HG02610 (cell line): ENCODE results near the gene ZMYM3.
"Not testable (repeated sequence)": the region's sequence is repeated elsewhere in the genome, so short reads cannot be mapped to it uniquely, and the experiment has no call there.

Source experiments
- ATAC-seq: cut with Tn5 transposase; IDR thresholded peaks from one replicate; pipeline ENCODE4 v1.9.1; 2021; ENCODE audit warnings: mild to moderate bottlenecking, moderate library complexity; ENCODE audit not compliant: unreplicated experiment

Gene ZMYM3

GRCh38 chrX:71254092-71254963, at the start of gene ZMYM3:
ZMYM3 (minus strand) TSS chrX:71254140; CDS start chrX:71253255, 885 bp downstream.
- peak; percentile 86 for ATAC-seq

DNA sequence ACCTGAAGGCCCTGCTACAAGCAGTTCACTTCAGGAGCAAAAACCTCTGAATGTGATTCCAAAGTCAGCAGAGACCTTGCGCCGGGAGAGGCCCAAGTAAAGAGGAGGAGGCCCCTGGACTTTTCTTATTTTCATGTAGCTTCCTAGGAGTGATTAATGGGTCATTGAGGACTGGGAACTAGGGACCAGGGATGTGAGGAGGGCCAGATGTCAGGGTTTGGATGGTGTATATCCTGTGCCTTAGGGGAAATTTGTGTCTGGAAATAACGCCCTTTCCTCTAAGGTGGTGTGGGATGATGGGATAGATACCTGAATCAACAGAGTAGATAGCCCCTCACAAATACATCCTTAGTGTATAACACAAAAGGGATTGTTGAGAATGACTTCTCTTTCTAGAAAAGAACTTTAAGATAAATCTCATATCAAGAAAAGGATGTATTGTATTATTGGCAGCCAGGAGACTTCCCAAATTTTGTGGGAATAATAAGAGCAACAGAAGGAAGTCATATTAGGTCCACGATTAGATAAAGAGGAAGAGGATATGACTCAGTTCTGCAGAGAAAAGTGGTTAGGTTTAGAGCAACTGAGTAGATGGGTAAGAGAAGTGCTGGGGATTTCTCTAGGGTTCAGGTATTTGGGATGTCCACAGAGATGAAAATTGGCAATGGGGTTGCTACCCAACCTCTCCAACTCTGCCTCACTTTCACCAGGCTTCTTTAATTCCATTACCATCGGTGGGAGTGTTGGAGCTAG, 48.7 kb upstream of the ZMYM3 start:
- ATAC-seq: no peak

- ATAC-seq: no peak
Observed at GRCh38 chrX:71301195-71301924, 47.4 kb upstream of the ZMYM3 start, which contains the start of gene ITGB1BP2. ITGB1BP2 (plus strand) TSS chrX:71301750; CDS start chrX:71301807, 57 bp downstream.

DNA sequence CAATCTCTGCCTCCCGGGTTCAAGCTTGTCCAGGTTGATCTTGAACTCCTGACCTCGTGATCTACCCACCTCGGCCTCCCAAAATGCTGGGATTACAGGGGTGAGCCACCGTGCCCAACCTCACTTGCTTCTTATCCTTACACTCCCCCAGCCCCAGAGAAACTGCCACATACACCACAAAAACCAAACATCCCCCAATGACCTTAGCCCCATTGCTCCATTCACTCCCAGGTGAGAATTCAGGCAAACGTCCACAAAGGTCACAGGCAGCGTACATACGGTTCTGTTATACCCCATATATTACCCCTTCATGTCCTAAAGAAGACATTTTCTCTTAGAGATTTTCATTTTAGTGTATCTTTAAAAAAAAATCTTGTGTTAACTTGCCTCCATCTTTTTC, 46.6 kb upstream of the ZMYM3 start:
- not testable (repeated sequence) for ATAC-seq

DNA sequence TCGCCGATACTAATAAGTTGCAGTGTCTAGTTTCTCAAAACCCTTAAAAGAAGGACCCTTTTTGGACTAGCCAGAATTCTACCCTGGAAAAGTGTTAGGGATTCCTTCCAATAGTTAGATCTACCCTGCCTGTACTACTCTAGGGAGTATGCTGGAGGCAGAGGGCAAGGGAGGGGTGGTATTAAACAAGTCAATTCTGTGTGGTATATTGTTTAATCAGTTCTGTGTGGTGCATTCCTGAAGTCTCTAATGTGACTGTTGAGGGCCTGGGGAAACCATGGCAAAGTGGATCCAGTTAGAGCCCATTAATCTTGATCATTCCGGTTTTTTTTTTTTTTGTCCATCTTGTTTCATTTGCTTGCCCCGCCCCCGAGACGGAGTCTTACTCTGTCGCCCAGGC, 46.1 kb upstream of the ZMYM3 start:
- not testable (repeated sequence) for ATAC-seq

- ATAC-seq: no peak
Observed at GRCh38 chrX:71298119-71298518, 44.2 kb upstream of the ZMYM3 start.

GRCh38 chrX:71296806-71297205, 42.9 kb upstream of the ZMYM3 start:
- no peak for ATAC-seq

DNA sequence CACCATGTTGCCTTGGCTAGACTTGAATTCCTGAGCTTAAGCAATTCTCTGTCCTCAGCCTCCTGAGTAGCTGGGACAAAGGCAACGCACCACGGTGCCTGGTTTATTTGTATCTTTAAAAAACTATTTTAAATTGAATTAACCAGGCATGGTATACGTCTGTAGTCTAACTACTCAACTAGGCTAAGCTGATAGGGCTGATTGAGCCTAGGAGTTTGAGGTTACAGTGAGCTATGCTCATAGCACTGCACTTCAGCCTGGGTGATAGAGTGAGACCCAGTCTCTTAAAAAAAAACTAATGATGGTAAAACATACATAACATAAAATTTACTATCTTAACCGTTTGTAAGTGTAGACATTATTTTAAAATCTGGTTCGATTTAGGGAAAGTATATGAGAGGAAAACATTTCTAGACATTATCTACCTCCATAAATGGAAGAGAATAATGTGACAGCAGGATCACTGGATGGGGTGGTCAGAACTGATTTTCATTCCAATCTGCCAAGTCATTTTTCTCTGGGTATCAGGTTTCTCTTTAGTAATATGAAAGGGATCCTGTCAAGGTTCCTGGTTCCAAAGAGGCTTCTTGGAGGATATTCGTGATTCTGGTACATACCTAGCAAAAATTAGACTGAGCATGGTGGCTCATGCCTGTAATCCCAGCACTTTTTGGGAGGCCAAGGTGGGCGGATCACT, 38.9 kb upstream of the ZMYM3 start:
- no peak for ATAC-seq

- no peak for ATAC-seq
Observed at GRCh38 chrX:71291381-71291780, 37.4 kb upstream of the ZMYM3 start.

GRCh38 chrX:71285929-71286328, 32.0 kb upstream of the ZMYM3 start:
- no peak for ATAC-seq

DNA sequence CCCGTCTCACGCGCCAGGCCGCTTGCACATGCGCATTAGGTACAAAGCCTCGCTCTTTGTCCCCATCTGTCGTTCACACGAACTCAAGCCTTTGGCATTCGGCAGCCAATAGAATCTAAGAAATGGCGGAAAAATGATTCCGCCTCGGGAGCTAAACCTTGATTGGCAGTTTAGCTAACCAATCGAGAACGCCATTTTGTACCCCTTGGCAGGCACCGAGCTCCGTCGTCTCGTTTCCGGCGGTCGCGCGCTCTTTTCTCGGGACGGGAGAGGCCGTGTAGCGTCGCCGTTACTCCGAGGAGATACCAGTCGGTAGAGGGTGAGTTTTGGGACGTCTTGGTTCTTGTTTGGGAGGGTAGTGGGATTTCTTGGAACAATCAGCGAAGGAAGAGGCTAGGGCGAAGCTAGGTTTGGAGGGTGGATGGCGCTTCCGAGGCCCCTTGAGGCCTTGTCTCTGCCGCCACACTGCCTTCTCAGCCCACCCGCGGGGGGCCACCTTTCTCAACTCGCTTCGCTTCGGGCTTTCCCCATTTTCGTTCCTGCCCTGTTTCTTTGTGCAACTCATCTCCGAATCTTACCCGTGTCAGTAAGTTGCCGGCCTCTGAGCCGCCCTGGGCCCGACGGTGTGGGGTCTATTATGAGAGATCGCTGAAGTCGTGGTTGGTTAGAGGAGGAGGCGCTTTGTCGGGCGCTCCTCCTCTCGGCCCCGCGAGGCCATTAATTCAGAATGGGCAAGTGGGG, 29.6 kb upstream of the ZMYM3 start, which contains the start of gene NONO:
NONO (plus strand) TSS at position 233 of the 741 bp plus-strand sequence. CDS start 7,003 bp downstream, outside the sequence.
- peak; percentile 84 for ATAC-seq

DNA sequence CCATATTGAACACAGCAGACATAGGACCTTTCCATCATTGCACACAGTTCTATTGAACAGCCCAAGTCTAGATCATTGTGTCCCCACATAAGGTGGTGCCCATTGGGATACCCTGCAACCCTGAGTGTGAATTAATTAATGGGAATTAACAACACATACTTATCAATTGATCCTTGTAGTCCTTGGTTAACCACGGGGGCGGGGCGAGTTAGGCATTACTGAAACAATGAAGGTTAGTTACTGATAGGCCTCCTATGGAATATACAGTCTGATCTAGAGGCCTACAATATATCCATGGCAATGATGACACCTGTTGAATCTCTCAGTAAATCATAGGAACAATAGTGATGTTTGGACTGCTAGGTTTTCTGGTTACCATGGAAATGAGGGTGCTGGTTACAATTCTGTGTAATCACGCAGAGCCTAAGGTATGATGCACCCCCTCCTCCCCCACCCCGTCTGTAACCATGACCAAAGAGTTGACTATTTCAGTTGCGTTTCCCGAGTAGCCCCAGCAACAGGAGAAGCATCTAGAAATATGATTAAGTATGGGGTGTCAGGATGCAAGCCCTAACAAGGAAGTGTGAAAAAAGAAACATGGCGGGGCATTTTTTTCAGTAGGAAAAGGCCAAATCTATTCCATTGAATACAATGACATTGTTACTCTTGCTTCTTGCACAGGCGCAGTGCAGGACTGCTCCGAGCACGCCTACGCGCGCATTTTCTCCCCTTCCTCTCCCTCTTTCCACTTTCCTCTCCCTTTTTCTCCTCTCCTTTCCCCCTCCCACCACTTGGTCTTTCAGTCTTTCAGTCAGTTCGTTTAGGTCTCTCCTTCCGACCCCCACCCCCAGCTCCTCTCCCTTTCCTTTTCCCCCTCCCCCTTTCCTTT, 28.8 kb upstream of the ZMYM3 start:
- peak; percentile 26 for ATAC-seq

- not testable (repeated sequence) for ATAC-seq
Observed at GRCh38 chrX:71281300-71281699, 27.4 kb upstream of the ZMYM3 start.

DNA sequence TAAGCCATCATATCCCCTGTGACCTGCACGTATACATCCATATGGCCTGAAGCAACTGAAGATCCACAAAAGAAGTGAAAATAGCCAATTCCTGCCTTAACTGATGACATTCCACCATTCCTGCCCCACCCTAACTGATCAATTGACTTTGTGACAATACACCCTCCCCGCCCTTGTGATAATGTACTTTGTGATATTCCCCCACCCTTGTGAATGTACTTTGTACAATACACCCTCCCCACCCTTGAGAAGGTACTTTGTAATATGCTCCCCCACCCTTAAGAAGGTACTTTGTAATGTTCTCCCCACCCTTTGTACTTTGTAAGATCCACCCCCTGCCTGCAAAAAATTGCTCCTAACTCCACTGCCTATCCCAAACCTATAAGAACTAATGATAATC, 18.4 kb upstream of the ZMYM3 start:
- not testable (repeated sequence) for ATAC-seq

GRCh38 chrX:71269801-71270395, 16.0 kb upstream of the ZMYM3 start:
- no peak for ATAC-seq

DNA sequence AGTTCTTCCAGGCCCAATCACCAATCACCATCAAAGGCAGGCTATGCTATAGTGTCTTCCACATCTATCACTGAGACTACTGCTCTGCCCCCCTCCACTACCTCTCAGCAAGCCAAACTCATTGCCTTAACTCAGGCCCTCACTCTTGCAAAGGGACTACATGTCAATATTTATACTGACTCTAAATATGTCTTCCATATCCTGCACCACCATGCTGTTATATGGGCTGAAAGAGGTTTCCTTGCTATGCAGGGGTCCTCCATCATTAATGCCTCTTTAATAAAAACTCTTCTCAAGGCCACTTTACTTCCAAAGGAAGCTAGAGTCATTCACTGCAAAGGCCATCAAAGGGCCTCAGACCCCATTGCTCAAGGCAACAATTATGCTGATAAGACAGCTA, 14.7 kb upstream of the ZMYM3 start:
- not testable (repeated sequence) for ATAC-seq

DNA sequence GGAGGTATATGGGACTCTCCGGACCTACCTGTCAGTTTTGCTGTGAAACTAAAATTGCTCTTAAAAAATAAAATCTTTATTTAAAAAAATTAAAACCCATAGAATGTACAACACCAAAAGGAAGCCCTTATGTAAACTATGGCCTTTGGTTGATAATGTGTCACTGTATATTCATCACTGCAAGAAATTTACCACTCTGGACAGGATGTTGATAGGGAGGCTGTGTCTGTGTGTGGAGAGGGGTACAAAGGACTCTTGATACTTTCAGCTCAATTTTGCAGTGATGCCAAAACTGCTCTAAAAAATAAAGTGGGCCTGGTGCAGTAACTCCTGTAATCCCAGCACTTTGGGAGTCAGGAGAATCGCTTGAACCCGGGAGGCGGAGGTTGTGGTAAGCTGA, 2.9 kb upstream of the ZMYM3 start:
- ATAC-seq: no peak

DNA sequence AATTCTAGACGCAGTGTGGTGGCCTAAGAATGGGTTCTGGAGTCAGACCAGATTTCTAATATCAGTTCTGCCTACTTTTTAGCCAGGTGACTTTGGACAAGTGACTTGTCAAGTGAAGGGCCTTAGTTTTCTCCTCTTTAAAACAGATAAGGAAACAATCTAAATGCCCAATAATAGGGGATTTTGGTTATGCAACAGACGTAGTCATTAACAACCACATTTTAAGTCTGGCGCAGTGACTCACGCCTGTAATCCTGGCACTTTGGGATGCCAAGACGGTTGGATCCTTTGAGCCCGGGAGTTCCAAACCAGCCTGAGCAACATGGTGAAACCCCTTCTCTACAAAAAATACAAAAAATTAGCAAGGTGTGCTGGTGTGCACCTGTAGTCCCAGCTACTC, 2.1 kb upstream of the ZMYM3 start:
- ATAC-seq: no peak
